B cell (primary cell): ENCODE data around the gene JMJD1C. TPM values are rescaled to one million over a fixed set of nuclear protein-coding genes. Genes with fewer than 3 reads are reported as not detected.

Source experiments
- ATAC-seq: fragments of 200-7000 bp; cut with Tn5 transposase; one replicate; pipeline ENCODE4 v1.10.0; 2021; ENCODE audit warnings: low read depth, mild to moderate bottlenecking, moderate number of reproducible peaks, moderate library complexity
- CTCF ChIA-PET: fragments of 350-600 bp; sonication (Branson Sonifier 250); formaldehyde crosslinking; loops from one replicate; lab custom pipeline; 2021; ENCODE audit warnings: antibody characterized with exemption, inconsistent platforms; lab: Charles Lee
- POLR2A ChIA-PET: fragments of 350-600 bp; sonication (Branson Sonifier 250); formaldehyde crosslinking; loops from one replicate; lab custom pipeline; 2021; ENCODE audit warnings: antibody characterized with exemption; lab: Charles Lee
- DNase-seq: peaks from one replicate; pipeline ENCODE4 v3.0.0; 2013
- H2AFZ ChIP-seq: 2 replicates; pipeline ENCODE4 v1.6.1; 2012; ENCODE audit warnings: mild to moderate bottlenecking, low read depth, low read length; ENCODE audit not compliant: insufficient read depth, poor library complexity, severe bottlenecking
- H3K27ac ChIP-seq, 2 donors: 1 replicate in 1 of 2; 2 replicates in 1 of 2; pipeline ENCODE4 v1.5.1; 2012 to 2013; ENCODE audit warnings: low read length in 2 of 2, mild to moderate bottlenecking in 2 of 2, moderate library complexity in 1 of 2
- H3K27me3 ChIP-seq, 4 experiments: fragments of 200-600 bp in 1 of 4; sonication (generic) in 1 of 4; replicated peaks in 1 of 4; 1 replicate in 2 of 4; 2 replicates in 2 of 4; pipeline versions ENCODE4 v1.6.1 to v1.7.0; 2013 to 2016; ENCODE audit warnings: low read length in 3 of 4, mild to moderate bottlenecking in 2 of 4, mixed read lengths in 1 of 4, moderate library complexity in 1 of 4; ENCODE audit not compliant: insufficient read depth in 4 of 4, control insufficient read depth in 3 of 4; ENCODE audit errors: control extremely low read depth in 1 of 4
- H3K36me3 ChIP-seq, 2 experiments: replicated peaks in 1 of 2; 1 replicate in 1 of 2; 2 replicates in 1 of 2; pipeline versions ENCODE4 v1.6.1 to v1.7.1; 2013; ENCODE audit warnings: low read length in 1 of 2; ENCODE audit not compliant: insufficient read depth in 2 of 2, control insufficient read depth in 1 of 2; ENCODE audit errors: control extremely low read depth in 1 of 2, extremely low read depth in 1 of 2
- H3K4me1 ChIP-seq, 2 donors: fragments of 200-600 bp in 1 of 2; sonication (generic) in 1 of 2; 1 replicate in 1 of 2; 2 replicates in 1 of 2; pipeline versions ENCODE4 v1.5.1 to v1.6.1; 2013 to 2017; ENCODE audit warnings: low read length in 2 of 2; ENCODE audit not compliant: control insufficient read depth in 2 of 2, insufficient read depth in 2 of 2
- H3K4me2 ChIP-seq: replicated peaks from 2 replicates; pipeline ENCODE3; 2012; ENCODE audit warnings: mild to moderate bottlenecking, low read depth, low read length; ENCODE audit not compliant: poor library complexity, severe bottlenecking
- H3K4me3 ChIP-seq, 5 experiments: fragments of 200-600 bp in 1 of 5; sonication (generic) in 1 of 5; 1 replicate in 3 of 5; 2 replicates in 2 of 5; pipeline versions ENCODE4 v1.5.1 to v1.7.0; 2011 to 2016; ENCODE audit warnings: low read length in 4 of 5, mild to moderate bottlenecking in 4 of 5, low read depth in 2 of 5, control low read depth in 1 of 5, moderate library complexity in 1 of 5; ENCODE audit not compliant: insufficient read depth in 1 of 5; ENCODE audit errors: control extremely low read depth in 1 of 5, extremely low read depth in 1 of 5
- H3K79me2 ChIP-seq: fragments of 200-600 bp; sonication (generic); one replicate; pipeline ENCODE4 v1.6.0; 2016; ENCODE audit warnings: low read length; ENCODE audit not compliant: control insufficient read depth, insufficient read depth
- H3K9ac ChIP-seq: fragments of 200-600 bp; sonication (generic); 2 replicates; pipeline ENCODE4 v1.6.1; 2017; ENCODE audit warnings: mild to moderate bottlenecking, low read length, moderate library complexity
- H3K9me3 ChIP-seq, 3 donors: one replicate each; pipeline versions ENCODE4 v1.6.1 to v1.7.1; 2013; ENCODE audit warnings: low read length in 2 of 3; ENCODE audit not compliant: control insufficient read depth in 2 of 3, insufficient read depth in 1 of 3; ENCODE audit errors: control extremely low read depth in 1 of 3
- H4K20me1 ChIP-seq: 2 replicates; pipeline ENCODE4 v1.6.0; 2012; ENCODE audit warnings: mild to moderate bottlenecking, low read length; ENCODE audit not compliant: insufficient read depth, control insufficient read depth, poor library complexity, severe bottlenecking
- H3K27ac Mint-ChIP-seq: one replicate; pipeline ENCODE4 v1.8.0; 2021; ENCODE audit warnings: mixed read lengths
- H3K27me3 Mint-ChIP-seq: one replicate; pipeline ENCODE4 v1.8.0; 2021; ENCODE audit warnings: mixed read lengths
- H3K4me1 Mint-ChIP-seq: one replicate; pipeline ENCODE4 v1.8.0; 2021; ENCODE audit warnings: mixed read lengths
- H3K4me3 Mint-ChIP-seq: one replicate; pipeline ENCODE4 v1.8.0; 2021; ENCODE audit warnings: mixed read lengths
- H3K9me3 Mint-ChIP-seq: one replicate; pipeline ENCODE4 v1.8.0; 2022; ENCODE audit warnings: mixed read lengths; ENCODE audit not compliant: insufficient read depth
- CTCF ChIP-seq: fragments of 200-600 bp; IDR thresholded peaks from one replicate; pipeline ENCODE4 v1.8.0; 2022; ENCODE audit warnings: antibody characterized with exemption, mild to moderate bottlenecking
- EZH2 ChIP-seq: IDR thresholded peaks from 2 replicates; pipeline ENCODE4 v1.6.1; 2012; ENCODE audit warnings: borderline replicate concordance, low read depth, mild to moderate bottlenecking, moderate library complexity, low read length; ENCODE audit not compliant: insufficient read depth, poor library complexity, severe bottlenecking
- WGBS: methylation state at CpG from one replicate; pipeline ENCODE4 v1.1.5; 2013; ENCODE audit warnings: missing lambda C conversion rate; ENCODE audit not compliant: insufficient coverage; 5-methylcytosine and 5-hydroxymethylcytosine counted together
- intact Hi-C: fragments of 100-400 bp; cut with micrococcal nuclease; formaldehyde crosslinking; loops from one replicate; pipeline ENCODE4 v1.10.0; 2022
- polyA plus RNA-seq: library from polyadenylated mRNA; depleted of rRNA; stranded (reverse); fragments of >200 nt; gene quantifications from 2 replicates; pipeline ENCODE4 v1.2.3, GENCODE V29; 2012
- total RNA-seq, 2 donors: library from RNA; stranded (reverse); fragments of 120-200 nt in 1 of 2; gene quantifications; 1 replicate in 1 of 2; 2 replicates in 1 of 2; pipeline versions ENCODE4 v1.2.3 to v1.2.4, GENCODE V29; 2013 to 2022

Gene JMJD1C
- total and polyA plus RNA-seq, 2 donors (not counting 1 experiment from before 2014, with no cell fraction given) = 81.8 to 235 TPM

GRCh38 chr10:63439607-63440006, 26.2 kb downstream of the JMJD1C start:
- H3K36me3 ChIP-seq = no peaks in the 10 kb centered on the region
- Mint-ChIP-seq H3K27me3 (no peaks in the 10 kb centered on the region), H3K9me3 (no peaks in the 10 kb centered on the region), H3K4me1 (peaks cover 18% of the 10 kb centered on the region), H3K27ac (no peak overlapping the region), H3K4me3 (no peak overlapping the region)
- H3K4me1 ChIP-seq = no peaks in the 10 kb centered on the region
- no peak overlapping the region for H3K4me2 ChIP-seq
- no peak overlapping the region for H3K9ac ChIP-seq
- ATAC-seq (no peak), DNase-seq (no peak)
- H2AFZ ChIP-seq = no peak overlapping the region
- H3K27ac ChIP-seq = no peak overlapping the region
- H3K79me2 ChIP-seq = peaks cover 73% of the 10 kb centered on the region
- intact Hi-C loops = no loop called here
- H3K9me3 ChIP-seq = no peaks in the 10 kb centered on the region
- H3K4me3 ChIP-seq = no peak overlapping the region
- no peaks in the 10 kb centered on the region for H3K27me3 ChIP-seq
- WGBS = no CpG with 5 or more reads among the region's 3 CpGs
- peaks cover 25% of the 10 kb centered on the region for H4K20me1 ChIP-seq
- CTCF ChIA-PET = no interaction called here
- POLR2A ChIA-PET = no interaction called here
- TF ChIP-seq CTCF (no peak), EZH2 (no peak)

GRCh38 chr10:63438506-63439498, 27.0 kb downstream of the JMJD1C start:
- DNase-seq = no peak
- Histone ChIP-seq H3K4me3 (no peak overlapping the region), H3K79me2 (peaks cover 77% of the 10 kb centered on the region), H3K27ac (no peak overlapping the region), H2AFZ (no peak overlapping the region), H3K27me3 (no peaks in the 10 kb centered on the region), H3K36me3 (no peaks in the 10 kb centered on the region), H4K20me1 (peaks cover 24% of the 10 kb centered on the region), H3K9ac (no peak overlapping the region), H3K4me1 (no peaks in the 10 kb centered on the region), H3K4me2 (no peak overlapping the region), H3K9me3 (no peaks in the 10 kb centered on the region)
- no peak overlapping the region for H3K27ac Mint-ChIP-seq
- H3K27me3 Mint-ChIP-seq = no peaks in the 10 kb centered on the region
- 100% methylated on average over 5 of the region's 8 CpGs for WGBS
- H3K9me3 Mint-ChIP-seq = no peaks in the 10 kb centered on the region
- ChIA-PET POLR2A (no interaction called here), CTCF (no interaction called here)
- no peak overlapping the region for H3K4me3 Mint-ChIP-seq
- ATAC-seq = no peak
- TF ChIP-seq EZH2 = no peak
- no peak for TF ChIP-seq CTCF
- intact Hi-C loops = no loop called here
- peaks cover 21% of the 10 kb centered on the region for H3K4me1 Mint-ChIP-seq
